ENCODE results near the gene AHI1.

AHI1 gene

DNA sequence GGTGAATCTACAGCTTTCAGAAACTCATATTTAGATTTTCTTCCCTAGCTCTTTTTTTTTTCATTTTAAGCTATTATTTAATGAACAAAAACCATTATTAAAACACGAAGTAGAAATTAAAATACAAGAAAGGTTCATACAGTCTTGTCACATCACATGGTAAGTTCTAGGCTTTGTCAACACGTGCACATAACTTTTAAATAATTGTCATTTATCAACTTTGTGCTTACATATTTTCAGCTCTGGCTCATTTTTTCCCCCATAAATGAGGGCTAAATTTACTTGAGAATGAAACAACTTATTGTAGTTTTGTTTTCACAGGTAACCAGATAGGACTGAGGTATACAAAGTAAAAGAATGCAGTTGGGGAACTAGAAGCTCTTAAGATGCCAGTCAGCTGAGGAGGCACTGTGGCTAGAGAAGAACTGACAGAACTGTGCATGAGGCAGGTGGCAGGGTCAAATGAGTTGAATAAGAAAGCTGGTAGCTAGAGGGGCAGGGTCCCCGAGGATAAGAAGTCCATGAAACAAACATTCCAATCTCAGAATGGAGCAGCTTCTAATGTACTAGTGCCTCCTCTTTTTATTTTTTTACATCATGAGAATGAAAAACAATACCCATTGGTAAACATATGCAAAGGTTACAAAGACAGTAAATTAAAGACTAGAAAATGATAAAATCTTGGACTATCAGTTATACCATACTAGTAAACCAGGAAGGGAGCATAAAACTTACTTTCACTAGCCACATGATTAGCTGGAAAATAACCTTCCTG is 174.9 kb downstream of the AHI1 start:
- H3K27ac ChIP-seq (ENCODE audit: low read length) = no peak overlapping the region
- no peaks in the 10 kb centered on the region for H3K9me3 ChIP-seq (ENCODE audit: control insufficient read depth, low read depth, low read length)
- H3K4me1 ChIP-seq (ENCODE audit: control insufficient read depth, low read depth, low read length) = peaks cover 11% of the 10 kb centered on the region
- H3K9ac ChIP-seq (ENCODE audit: low read length) = no peak overlapping the region
- no peaks in the 10 kb centered on the region for H3K36me3 ChIP-seq (ENCODE audit: control insufficient read depth, low read depth, low read length)
- H3K27me3 ChIP-seq (ENCODE audit: control insufficient read depth, insufficient read depth, low read length) = no peaks in the 10 kb centered on the region
- H3K4me3 ChIP-seq (ENCODE audit: low read length) = no peak overlapping the region

DNA sequence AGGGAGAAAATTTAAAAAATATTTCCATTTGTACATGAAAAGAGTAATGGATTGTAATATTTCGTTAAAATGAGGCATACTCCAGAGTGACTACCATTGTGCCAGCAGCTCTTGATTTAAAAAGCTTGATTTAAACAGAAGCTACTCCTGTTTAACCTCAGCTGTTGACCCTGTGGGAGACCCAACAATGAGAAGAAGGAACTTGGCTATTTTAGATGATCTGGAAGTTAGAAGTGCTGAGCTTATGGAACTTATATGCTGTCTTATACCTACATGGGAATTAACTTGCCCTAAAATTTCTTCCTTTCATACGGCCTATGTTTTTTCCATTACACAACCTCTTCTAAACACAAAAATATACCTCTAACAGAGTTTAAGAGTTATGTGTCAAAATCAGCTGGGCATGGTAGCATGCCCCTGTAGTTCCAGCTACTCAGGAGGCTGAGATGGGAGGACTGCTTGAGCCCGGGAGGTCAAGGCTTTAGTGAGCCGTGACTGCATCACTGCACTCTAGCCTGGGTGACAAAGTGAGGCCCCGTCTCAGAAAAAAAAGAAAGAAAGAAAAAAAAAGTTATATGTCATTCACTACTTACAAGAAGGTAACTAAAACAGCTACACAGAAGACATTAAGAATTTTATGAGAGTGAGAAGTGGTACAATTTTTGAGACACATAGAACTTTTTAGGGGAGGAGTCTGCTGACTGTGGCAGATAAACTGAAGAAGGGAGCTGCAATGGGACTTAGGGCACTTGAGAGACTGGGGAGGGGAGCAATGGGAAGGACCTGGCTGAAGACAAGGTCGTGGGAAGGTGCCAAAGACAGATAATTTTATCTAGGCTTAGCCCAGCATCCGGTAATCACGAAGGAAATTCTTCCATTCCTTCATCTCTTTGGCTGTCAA is 176.6 kb downstream of the AHI1 start:
- no peak overlapping the region for H3K27ac ChIP-seq (ENCODE audit: low read length)
- H3K4me3 ChIP-seq (ENCODE audit: low read length) = no peak overlapping the region
- no peak overlapping the region for H3K9ac ChIP-seq (ENCODE audit: low read length)
- no peaks in the 10 kb centered on the region for H3K36me3 ChIP-seq (ENCODE audit: control insufficient read depth, low read depth, low read length)
- no peaks in the 10 kb centered on the region for H3K27me3 ChIP-seq (ENCODE audit: control insufficient read depth, insufficient read depth, low read length)
- H3K4me1 ChIP-seq (ENCODE audit: control insufficient read depth, low read depth, low read length) = peaks cover 11% of the 10 kb centered on the region
- H3K9me3 ChIP-seq (ENCODE audit: control insufficient read depth, low read depth, low read length) = no peaks in the 10 kb centered on the region

DNA sequence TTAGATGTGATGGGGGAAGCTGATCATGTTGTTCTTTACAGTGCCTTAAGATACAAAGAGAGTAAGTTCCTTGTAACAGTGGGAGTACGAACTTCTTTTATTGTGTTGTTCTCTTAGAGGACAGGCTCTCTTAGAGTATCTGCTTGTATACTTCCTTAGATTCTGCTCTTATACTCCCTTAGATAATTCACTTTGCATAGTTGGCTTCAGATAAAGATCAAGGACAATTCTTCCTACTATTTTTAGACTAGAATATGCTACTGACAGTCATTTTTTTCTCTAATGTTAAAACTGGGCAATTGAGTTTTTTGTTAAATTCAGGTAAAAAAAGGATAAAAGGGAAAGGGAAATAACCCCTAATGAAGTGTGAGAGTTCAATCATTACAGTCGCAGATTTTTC is 177.7 kb downstream of the AHI1 start:
- Histone ChIP-seq H3K27ac (ENCODE audit: low read length) (no peak overlapping the region), H3K36me3 (ENCODE audit: control insufficient read depth, low read depth, low read length) (no peaks in the 10 kb centered on the region), H3K4me1 (ENCODE audit: control insufficient read depth, low read depth, low read length) (peaks cover 11% of the 10 kb centered on the region), H3K9me3 (ENCODE audit: control insufficient read depth, low read depth, low read length) (no peaks in the 10 kb centered on the region), H3K9ac (ENCODE audit: low read length) (no peak overlapping the region), H3K4me3 (ENCODE audit: low read length) (no peak overlapping the region), H3K27me3 (ENCODE audit: control insufficient read depth, insufficient read depth, low read length) (no peaks in the 10 kb centered on the region)

DNA sequence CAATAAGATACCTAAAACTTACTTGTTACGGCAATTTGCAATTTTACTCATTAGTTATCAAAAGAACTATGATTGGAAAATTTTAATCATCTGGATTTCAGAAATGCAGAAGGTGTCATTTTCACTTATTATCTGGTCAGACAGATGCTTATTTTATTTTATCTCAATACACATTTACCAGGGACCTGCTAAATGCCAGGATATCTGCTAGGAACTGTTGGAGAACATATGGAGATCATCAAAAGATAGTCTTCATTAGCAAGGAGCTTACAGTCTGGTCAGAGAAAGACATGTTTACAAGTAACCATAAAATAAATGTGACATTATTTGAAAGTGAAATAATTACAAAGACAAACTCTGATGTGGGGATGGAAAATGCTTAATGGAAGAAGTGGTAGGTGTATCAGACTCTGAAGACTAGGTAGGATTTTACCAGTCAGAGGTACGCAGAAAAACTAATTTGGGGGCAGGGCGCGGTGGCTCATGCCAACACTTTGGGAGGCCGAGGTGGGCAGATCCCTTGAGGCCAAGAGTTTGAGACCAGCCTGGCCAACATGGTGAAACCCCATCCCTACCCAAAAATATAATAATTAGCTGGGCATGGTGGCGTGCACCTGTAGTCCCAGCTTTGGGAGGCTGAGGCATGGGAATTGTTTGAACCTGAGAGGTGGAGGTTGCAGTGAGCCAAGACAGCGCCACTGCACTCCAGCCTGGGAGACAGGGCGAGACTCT is 178.6 kb downstream of the AHI1 start:
- H3K4me1 ChIP-seq (ENCODE audit: control insufficient read depth, low read depth, low read length) = peaks cover 11% of the 10 kb centered on the region
- H3K4me3 ChIP-seq (ENCODE audit: low read length) = no peak overlapping the region
- no peaks in the 10 kb centered on the region for H3K36me3 ChIP-seq (ENCODE audit: control insufficient read depth, low read depth, low read length)
- no peak overlapping the region for H3K9ac ChIP-seq (ENCODE audit: low read length)
- H3K9me3 ChIP-seq (ENCODE audit: control insufficient read depth, low read depth, low read length) = no peaks in the 10 kb centered on the region
- no peak overlapping the region for H3K27ac ChIP-seq (ENCODE audit: low read length)
- no peaks in the 10 kb centered on the region for H3K27me3 ChIP-seq (ENCODE audit: control insufficient read depth, insufficient read depth, low read length)

DNA sequence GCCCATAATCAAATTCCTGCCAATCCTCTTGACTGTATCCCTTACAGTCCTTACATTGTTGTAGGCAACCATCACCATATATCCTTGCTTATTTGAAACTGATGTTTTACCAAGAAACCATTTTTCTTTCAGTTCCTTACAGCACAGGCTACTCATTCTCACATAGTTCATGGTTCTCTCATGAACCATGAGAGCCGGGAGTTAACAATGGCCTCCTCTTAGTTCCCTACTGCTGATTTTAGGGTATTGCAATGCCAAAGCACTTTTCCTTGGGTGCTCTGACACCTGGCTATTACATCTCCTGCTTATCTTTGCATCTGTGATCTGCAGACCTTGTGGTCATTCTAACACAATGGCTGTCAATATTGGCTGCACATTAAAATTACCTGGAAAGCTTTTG is 183.0 kb downstream of the AHI1 start:
- H3K27me3 ChIP-seq (ENCODE audit: control insufficient read depth, insufficient read depth, low read length) = no peaks in the 10 kb centered on the region
- no peak overlapping the region for H3K27ac ChIP-seq (ENCODE audit: low read length)

DNA sequence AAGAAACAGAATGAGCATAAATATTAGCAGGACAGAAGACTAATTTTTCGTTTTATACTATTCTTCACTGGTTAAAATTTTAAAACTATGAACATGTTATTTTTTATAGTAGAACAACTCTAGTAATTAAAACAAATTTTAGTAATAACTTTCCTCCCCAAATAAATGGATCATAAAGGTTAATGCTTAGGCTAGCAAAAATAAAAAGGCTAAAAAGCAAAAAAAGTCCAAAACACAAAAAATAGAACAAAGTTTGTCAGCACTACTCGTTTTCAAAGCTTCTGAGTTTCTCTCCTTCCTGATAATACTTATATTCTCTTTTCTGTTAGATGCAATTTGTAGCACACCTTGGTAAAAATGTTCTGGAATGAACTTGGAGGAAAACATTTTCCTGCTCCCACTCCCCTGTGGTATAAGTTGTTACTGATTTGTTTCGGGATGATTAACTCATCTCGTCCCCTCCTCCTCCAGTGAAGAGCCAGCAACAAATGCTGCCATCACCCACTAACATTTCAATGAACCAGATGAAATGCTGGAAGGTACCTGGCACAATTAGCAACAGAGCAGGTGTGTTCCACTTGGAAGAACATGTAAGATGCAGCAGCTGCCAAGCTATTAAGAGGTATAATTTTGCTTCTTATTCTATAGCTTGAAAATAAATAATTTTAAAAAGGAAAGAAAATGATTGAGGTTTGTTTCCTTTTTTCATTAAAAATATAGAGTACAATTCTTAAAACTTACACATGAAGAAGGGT is 185.9 kb downstream of the AHI1 start:
- H3K27ac ChIP-seq (ENCODE audit: low read length) = no peak overlapping the region
- no peak overlapping the region for H3K9ac ChIP-seq (ENCODE audit: low read length)
- H3K4me1 ChIP-seq (ENCODE audit: control insufficient read depth, low read depth, low read length) = no peaks in the 10 kb centered on the region
- H3K9me3 ChIP-seq (ENCODE audit: control insufficient read depth, low read depth, low read length) = no peaks in the 10 kb centered on the region
- H3K36me3 ChIP-seq (ENCODE audit: control insufficient read depth, low read depth, low read length) = no peaks in the 10 kb centered on the region
- no peak overlapping the region for H3K4me3 ChIP-seq (ENCODE audit: low read length)
- no peaks in the 10 kb centered on the region for H3K27me3 ChIP-seq (ENCODE audit: control insufficient read depth, insufficient read depth, low read length)

More for the DNA sequence above, 183.0 kb downstream of the AHI1 start:
- H3K9me3 ChIP-seq (ENCODE audit: control insufficient read depth, low read depth, low read length) = no peaks in the 10 kb centered on the region
- H3K9ac ChIP-seq (ENCODE audit: low read length) = no peak overlapping the region
- H3K4me1 ChIP-seq (ENCODE audit: control insufficient read depth, low read depth, low read length) = no peaks in the 10 kb centered on the region
- no peak overlapping the region for H3K4me3 ChIP-seq (ENCODE audit: low read length)
- H3K36me3 ChIP-seq (ENCODE audit: control insufficient read depth, low read depth, low read length) = no peaks in the 10 kb centered on the region

DNA sequence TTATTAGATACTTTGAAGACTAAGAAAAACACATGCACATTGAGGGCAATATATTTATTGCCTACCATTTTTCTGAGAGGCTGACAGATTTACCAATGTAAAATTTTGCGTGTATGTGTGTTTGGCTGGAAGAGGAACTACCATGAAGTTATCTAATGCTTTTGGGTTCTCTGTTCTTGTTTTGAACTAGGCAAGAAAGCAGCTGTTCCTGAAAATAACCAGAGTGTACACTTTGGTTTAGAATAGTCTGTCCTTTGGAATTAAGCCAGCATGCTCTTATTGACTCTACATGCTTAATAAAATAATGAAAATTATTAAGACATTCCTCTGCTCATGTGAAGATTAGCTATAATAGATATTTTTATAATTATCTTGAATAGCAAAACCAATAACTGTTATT is 187.2 kb downstream of the AHI1 start:
- H3K27me3 ChIP-seq (ENCODE audit: control insufficient read depth, insufficient read depth, low read length) = no peaks in the 10 kb centered on the region
- H3K27ac ChIP-seq (ENCODE audit: low read length) = no peak overlapping the region
- H3K4me1 ChIP-seq (ENCODE audit: control insufficient read depth, low read depth, low read length) = no peaks in the 10 kb centered on the region
- no peaks in the 10 kb centered on the region for H3K36me3 ChIP-seq (ENCODE audit: control insufficient read depth, low read depth, low read length)
- no peak overlapping the region for H3K4me3 ChIP-seq (ENCODE audit: low read length)
- no peaks in the 10 kb centered on the region for H3K9me3 ChIP-seq (ENCODE audit: control insufficient read depth, low read depth, low read length)
- no peak overlapping the region for H3K9ac ChIP-seq (ENCODE audit: low read length)

DNA sequence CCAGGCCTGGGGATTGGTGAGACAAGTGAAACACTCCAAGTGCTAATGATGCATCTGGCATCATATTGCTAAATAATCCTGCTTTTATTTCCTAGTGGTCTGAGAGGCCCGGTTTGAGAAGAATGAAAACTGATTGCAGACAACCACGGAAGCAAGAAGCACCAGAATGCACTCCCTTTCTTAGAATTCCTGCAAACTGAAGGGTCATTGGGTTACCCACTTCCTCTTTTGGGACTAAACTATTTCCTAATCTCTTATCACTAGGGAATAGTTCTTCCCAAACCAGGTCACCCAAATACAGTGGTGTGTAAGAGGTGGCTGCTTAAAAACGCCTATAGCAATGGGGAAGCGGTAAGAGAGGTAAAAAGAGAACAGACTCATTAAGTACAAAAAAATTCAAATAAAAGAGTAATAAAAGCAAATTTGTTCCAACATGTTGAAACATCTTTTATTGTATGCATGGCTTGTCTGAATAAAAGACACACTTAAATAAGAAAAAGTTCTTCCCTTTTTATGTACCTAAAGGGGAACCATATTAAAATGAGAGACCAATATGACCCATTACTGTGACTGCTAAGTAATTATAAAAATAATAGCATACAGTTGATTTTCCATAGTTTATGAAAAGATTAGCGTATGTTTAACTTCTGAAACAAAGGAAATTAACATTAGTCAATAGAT is 190.7 kb downstream of the AHI1 start:
- H3K4me3 ChIP-seq (ENCODE audit: low read length) = no peak overlapping the region
- H3K4me1 ChIP-seq (ENCODE audit: control insufficient read depth, low read depth, low read length) = no peaks in the 10 kb centered on the region
- no peak overlapping the region for H3K27ac ChIP-seq (ENCODE audit: low read length)
- no peaks in the 10 kb centered on the region for H3K36me3 ChIP-seq (ENCODE audit: control insufficient read depth, low read depth, low read length)
- no peak overlapping the region for H3K9ac ChIP-seq (ENCODE audit: low read length)
- no peaks in the 10 kb centered on the region for H3K9me3 ChIP-seq (ENCODE audit: control insufficient read depth, low read depth, low read length)
- H3K27me3 ChIP-seq (ENCODE audit: control insufficient read depth, insufficient read depth, low read length) = no peaks in the 10 kb centered on the region

DNA sequence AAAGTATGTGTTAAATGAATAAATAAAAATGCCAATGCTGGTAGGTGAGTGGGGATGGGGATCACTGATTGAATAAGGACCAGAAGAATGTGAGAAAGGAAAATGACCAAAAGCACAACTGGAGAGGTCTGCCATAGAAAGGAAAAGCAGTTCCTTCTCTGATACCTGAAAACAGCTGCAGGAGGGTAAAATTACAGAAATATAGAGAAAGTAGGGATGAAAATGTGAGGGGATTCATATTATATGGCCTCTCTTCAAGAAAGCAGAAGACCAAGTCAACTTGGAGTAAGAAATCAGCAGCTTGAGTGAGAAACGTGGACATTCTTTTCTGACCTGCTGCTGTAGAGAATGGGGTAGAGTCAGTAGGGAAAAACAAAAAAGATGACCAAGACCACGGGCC is 191.4 kb downstream of the AHI1 start:
- H3K4me1 ChIP-seq (ENCODE audit: control insufficient read depth, low read depth, low read length) = no peaks in the 10 kb centered on the region
- no peak overlapping the region for H3K9ac ChIP-seq (ENCODE audit: low read length)
- no peak overlapping the region for H3K4me3 ChIP-seq (ENCODE audit: low read length)
- no peaks in the 10 kb centered on the region for H3K27me3 ChIP-seq (ENCODE audit: control insufficient read depth, insufficient read depth, low read length)
- H3K9me3 ChIP-seq (ENCODE audit: control insufficient read depth, low read depth, low read length) = no peaks in the 10 kb centered on the region
- no peak overlapping the region for H3K27ac ChIP-seq (ENCODE audit: low read length)
- H3K36me3 ChIP-seq (ENCODE audit: control insufficient read depth, low read depth, low read length) = no peaks in the 10 kb centered on the region

DNA sequence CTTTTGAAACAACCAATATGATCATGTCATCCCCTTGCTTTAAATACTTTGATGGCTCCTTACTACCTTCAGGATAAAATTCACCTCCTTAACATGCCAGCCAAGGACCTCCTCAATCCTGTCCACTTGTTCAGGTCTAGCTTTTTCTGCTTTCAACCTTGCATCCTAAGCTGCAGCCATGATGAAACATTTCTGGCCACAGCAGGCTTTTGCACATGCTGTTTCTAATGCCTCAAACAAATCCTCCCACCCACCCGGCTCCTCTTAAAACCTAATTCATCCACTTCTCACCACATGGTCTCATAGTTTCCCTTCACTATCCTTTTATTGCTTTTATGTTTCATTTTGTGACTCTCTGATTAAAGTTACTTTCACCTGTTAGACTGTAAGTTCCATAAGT is 191.9 kb downstream of the AHI1 start:
- Histone ChIP-seq H3K9me3 (ENCODE audit: control insufficient read depth, low read depth, low read length) (no peaks in the 10 kb centered on the region), H3K36me3 (ENCODE audit: control insufficient read depth, low read depth, low read length) (no peaks in the 10 kb centered on the region), H3K27ac (ENCODE audit: low read length) (no peak overlapping the region), H3K27me3 (ENCODE audit: control insufficient read depth, insufficient read depth, low read length) (no peaks in the 10 kb centered on the region), H3K9ac (ENCODE audit: low read length) (no peak overlapping the region), H3K4me3 (ENCODE audit: low read length) (no peak overlapping the region), H3K4me1 (ENCODE audit: control insufficient read depth, low read depth, low read length) (no peaks in the 10 kb centered on the region)
